Right renal pelvis (tissue), 4 donors: ENCODE results near the gene PPA1. TPM values are rescaled to one million over a fixed set of nuclear protein-coding genes. Genes with fewer than 3 reads are reported as not detected.
"Not testable (repeated sequence)": the region's sequence is repeated elsewhere in the genome, so short reads cannot be mapped to it uniquely, and the experiment has no call there.

Experiments
- DNase-seq, 4 donors: peaks; one replicate each; pipeline ENCODE4 v3.0.0-alpha.2; 2013; ENCODE audit warnings: low read depth in 4 of 4, low spot score in 3 of 4, missing footprints in 1 of 4
- polyA plus RNA-seq, 4 donors: library from polyadenylated mRNA; unstranded; fragments of 120-200 nt; gene quantifications; one replicate each; pipeline ENCODE4 v1.2.1, GENCODE V29; 2013; ENCODE audit not compliant: insufficient read length in 4 of 4

Gene PPA1
- polyA plus RNA-seq, 4 donors, result 90.4 to 108 (median 102) TPM

DNA sequence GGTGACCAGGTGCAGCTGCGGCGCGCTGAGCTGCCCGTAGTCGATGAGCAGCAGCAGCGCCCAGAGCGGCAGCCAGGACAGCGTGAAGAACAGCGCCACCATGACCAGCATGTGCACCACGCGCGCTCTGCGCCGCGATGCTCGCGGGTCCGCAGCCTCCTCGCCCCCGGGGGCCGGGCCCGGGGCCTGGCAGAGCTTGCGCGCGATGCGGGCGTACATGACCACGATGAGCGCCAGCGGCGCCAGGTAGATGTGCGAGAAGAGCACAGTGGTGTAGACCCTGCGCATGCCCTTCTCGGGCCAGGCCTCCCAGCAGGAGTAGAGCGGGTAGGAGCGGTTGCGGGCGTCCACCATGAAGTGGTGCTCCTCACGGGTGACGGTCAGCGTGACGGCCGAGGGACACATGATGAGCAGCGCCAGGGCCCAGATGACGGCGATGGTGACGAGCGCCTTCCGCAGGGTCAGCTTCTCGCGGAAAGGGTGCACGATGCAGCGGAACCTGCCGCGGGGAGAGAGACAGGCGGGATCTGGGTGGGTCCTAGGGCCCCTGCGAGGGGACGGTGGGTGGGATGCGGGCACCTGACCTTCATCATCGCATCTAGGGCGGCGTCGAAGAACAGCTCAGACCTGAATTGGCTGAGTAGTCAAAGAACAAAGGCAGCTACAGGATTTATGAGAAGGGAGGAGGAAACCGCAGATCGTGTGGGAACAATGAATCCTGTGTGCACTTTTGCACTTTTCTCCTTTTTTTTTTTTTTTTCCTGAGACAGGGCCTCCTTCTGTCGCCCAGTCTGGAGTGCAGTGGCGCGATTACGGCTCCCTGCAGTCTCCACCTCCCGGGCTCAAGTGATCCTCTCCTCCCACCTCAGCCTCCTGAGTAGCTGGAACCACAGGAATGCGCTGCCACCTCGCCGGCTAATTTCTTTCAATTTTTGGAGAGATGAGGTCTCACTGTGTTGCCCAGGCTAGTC lies 22.4 kb upstream of the PPA1 start:
- no peak for DNase-seq

DNA sequence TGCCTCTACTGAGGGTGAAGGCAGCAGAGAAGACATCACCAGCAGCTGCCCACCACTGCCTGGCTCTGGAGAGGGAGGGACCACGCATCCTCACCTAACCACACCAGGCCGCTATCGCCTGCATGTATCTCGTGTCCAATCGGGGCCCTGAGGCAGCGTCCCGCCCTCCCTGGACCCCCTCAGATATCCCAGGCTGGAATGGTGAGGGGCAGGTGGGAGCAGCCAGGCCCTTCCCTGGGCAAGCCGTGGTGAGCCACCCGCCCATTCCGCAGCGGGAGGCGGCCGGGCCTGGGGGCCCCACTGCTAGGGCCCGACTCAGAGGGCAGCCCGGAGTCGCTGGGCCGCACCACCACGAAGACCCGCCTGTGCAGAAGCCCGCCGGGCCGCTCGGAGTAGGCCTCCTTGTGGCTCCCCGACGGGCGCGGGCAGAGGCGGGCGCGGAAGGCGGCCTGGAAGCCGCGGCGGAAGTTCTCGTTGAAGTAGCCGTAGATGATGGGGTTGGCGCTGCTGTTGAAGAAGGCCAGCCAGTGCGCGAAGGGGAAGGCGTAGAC lies 21.6 kb upstream of the PPA1 start:
- DNase-seq, result no peak

DNA sequence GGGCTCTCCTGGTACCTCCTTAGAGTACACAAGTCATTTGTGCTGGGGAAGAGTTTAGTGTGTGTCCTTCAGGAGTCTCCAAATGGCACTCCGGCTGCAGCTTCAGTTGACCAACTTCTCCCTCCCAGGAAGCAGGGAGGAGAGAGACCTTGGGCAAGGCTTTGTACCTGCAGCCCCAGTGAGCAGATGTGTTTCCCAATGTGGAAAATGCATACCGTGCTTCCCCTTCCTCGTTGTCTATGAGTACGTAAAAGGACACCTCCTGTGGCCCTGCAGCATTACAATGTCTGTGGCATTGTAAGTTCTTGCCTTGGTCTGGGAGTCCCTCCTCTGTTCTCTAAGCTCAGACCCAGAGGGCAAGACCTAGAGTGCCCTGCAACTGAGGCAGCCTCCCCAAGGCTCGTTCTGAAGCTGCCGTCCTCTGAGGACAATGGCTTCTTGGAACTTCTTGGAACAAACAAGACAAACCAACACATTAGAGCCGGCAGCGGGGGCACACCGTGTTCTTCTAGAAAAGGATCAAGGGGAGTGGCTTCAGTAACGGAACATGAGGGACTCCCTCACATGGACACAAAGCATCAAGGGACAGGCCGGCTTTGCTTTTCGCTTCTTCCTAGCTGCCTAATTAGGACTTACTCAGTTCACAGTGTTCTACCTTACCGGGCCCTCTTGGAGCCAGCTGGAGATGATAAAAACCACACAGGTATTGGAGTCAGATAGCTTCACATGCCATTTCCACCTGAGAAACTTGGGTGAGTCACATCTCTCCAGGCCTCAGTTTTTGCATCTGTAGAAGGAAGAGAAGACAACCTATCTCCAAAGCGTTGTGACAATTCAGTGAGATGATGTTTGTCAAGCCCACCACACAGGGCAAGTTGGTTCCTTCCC lies 20.9 kb upstream of the PPA1 start:
- DNase-seq, result no peak

DNA sequence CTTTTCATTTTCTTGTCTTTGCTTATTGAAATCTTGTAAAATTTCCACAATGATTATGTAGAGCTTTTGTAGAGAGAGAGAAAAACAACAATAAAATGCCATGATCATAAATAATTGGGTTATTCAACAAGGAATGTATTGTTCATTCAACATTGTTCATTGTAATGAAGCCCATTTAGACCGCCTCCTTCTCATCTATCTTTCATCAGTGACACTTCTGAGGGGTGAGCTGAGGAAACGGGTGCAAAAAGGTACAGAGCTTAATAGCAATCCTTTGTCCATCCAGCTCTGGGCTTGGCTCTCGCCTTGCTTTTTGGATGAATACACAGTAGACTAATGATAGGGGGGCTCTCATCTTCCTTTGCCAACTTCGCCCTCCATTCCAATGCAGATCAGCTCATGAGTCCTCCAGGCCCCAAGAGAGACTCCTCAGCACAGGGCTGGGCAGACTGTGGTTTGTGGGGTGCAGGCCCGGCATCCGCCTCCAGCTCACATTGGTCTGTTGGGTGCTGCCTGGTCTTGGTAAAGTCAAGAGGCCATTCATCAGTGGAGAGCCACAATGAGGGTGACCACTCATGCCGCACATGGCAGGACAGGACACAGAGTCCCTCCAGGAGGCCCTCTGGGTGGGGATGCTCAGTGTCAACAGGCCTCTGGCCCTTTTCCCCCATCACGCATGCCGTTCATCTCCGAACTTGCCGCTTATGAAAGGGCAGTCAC lies 17.9 kb upstream of the PPA1 start:
- no peak for DNase-seq

DNA sequence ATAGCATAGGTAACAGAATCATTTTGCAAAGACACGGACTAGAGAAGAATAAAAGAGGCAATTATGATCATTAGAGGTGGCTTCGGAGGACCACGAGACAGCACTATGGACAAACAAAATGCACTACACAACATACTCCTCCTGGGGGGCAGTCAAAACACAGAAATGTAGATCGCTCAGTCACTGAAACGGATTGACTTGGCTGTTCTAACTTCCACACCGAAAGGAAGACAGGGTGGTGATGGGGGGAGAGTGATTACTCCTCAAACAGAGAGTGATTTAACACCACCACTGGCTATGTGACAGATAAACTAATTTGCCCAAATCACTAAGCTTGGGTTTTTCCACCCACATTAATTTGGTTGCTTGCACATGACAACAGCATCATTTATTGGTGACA lies 14.1 kb upstream of the PPA1 start:
- no peak for DNase-seq

DNA sequence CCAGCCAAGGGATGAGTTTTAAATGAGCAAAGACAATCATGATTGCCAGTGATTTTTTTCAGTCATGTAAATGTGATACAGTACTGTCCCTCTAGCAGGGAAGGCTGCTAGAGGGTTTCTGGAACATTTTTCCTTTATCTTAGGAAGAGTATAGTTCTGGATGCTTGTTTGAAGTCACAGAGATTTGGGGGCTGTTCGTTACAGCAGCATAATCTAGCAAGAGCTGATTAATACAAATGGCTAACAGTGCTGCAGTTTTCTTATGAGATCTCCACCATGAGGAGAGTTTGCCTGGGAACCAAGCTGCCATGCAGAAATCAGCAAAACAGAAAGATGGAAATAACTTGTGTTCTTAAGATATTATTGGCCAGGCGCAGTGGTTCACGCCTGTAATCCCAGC lies 7.9 kb upstream of the PPA1 start:
- no peak for DNase-seq

DNA sequence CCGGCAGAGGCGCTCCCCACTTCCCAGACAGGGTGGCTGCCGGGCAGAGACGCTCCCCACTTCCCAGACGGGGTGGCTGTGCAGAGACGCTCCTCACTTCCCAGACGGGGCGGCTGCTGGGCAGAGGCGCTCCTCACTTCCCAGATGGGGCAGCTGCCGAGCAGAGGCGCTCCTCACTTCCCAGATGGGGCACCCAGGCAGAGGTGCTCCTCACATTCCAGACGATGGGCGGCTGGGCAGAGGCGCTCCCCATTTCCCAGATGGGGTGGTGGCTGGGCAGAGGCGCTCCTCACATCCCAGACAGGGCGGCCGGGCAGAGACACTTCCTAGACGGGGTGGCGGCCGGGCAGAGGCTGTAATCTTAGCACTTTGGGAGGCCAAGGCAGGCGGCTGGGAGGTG lies 6.8 kb upstream of the PPA1 start:
- not testable (repeated sequence) for DNase-seq

DNA sequence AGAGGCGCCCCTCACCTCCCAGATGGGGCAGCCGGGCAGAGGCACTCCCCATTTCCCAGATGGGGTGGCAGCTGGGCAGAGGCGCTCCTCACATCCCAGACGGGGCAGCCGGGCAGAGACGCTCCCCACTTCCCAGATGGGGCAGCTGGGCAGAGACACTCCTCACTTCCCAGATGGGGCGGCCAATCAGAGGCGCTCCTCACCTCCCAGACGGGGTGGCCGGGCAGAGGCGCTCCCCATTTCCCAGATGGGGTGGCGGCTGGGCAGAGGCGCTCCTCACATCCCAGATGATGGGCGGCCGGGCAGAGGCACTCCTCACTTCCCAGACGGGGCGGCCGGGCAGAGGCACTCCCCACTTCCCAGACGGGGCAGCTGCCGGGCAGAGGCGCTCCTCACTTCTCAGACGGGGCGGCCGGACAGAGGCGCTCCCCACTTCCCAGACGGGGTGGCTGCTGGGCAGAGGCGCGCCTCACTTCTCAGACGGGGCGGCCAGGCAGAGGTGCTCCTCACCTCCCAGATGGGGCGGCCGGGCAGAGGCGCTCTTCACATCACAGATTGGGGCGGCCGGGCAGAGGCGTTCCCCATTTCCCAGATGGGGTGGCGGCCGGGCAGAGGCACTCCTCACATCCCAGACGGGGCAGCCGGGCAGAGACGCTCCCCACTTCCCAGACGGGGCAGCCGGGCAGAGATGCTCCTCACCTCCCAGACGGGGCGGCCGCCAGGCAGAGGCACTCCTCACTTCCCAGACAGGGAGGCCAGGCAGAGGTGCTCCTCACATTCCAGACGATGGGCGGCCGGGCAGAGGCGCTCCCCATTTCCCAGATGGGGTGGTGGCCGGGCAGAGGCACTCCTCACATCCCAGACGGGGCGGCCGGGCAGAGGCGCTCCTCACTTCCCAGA lies 6.1 kb upstream of the PPA1 start:
- DNase-seq, result not testable (repeated sequence)

DNA sequence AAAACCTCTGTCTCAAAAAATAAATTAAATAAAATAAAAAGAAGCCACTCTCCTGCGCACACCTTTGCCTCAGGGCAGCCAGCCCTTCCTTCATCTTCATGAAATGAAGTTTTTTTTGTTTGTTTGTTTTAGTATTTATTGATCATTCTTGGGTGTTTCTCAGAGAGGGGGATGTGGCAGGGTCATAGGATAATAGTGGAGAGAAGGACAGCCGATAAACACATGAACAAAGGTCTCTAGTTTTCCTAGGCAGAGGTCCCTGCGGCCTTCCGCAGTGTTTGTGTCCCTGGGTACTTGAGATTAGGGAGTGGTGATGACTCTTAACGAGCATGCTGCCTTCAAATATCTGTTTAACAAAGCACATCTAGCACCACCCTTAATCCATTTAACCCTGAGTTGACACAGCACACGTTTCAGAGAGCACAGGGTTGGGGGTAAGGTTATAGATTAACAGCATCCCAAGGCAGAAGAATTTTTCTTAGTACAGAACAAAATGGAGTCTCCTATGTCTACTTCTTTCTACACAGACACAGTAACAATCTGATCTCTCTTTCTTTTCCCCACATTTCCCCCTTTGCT lies 4.8 kb upstream of the PPA1 start:
- not testable (repeated sequence) for DNase-seq

DNA sequence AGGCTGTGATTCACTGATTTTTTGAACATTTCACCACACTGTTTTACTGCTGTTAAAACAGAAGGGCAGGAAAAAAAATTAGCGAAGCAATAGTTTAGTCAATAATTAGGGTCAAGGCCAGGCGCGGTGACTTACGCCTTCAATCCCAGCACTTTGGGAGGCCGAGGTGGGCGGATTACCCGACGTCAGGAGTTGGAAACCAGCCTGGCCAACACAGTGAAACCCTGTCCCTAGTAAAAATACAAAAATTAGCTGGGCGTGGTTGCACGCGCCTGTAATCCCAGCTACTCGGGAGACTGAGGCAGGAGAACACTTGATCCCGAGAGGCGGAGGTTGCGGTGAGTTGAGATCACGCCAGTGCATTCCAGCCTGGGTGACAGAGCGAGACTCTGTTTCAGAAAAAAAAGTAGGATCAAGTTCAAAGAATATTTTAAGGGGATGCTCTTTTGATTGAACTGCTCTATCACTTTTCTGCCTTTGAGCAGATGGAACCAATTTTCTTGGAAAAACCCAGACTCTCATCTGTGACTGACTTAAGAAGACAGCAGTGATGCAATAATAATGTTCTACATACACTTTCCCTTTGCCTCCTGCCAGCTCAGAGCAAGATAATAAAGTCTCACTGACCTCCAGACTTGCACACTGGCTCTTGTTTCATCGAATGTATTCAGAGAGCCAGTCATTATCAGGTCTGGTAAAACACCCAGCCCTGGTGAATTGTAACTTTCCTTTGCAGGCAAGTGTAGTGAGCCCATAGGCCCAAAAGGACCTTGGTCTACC lies 1.6 kb upstream of the PPA1 start:
- DNase-seq, result no peak

DNA sequence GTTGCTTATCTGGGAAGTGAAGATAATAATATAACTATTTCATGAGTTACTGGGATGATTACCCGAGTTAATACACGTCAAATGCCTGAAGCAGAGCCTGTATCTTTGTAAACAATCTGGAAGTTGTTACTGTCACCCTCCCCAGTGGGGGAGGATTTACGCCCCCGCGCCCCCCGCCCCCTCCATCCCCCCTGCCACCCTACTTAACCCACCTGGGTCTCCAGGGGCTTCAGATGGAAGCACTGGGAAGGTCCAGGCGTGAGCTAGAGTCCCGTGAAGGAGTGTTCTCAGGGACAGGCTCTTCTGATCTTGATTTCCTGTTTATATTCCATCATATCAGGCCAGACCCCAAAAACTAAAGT lies 691 bp upstream of the PPA1 start:
- no peak for DNase-seq

DNA sequence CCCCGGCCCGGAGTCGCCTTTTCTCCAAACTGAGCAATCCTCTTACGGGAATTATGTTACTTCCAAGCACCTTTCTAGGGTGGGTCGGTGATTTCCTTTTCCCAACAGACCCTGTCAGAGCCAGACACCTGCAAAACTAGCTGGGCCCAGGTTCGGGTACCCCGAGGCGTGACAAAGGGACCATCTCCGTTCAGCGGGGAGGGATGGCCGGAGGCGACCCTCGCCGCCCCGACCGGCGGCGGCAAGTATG lies 445 bp downstream of the PPA1 start:
- DNase-seq, result no peak

DNA sequence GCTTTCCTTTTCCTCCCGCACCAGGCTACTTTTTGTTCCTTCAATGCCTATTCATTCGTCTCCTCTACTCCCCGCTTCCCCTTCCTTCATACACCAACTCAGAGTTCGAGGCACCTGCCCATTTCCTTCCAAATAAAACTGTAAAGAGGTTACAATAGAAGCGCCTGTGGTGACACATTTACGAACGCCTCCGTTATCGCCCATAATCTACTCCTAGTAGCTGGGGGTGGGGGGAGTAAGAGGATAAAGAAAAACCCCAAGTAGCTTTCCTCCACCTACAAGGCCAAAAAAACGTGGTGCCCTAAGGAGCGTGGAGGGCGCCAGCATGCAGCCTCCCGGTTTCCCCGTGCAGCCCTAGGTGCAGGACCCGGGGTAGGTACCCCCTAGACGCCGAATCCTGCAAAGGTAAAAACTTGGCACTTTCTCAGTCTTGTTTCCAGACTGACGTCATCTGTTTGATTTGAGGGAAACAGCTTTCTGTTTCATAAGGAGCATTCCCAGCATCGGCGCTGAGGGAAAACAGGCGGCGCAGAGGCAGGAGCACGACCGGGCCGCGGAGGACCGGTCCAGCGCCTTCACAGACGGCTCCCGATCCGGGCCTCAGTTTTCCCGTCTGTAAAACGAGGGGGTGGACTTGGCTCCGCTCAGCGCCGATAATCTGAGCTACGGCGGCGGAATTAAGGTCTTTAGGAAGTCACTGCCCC lies 922 bp downstream of the PPA1 start:
- peak in 1 of 4 donors; percentile 39 for DNase-seq

DNA sequence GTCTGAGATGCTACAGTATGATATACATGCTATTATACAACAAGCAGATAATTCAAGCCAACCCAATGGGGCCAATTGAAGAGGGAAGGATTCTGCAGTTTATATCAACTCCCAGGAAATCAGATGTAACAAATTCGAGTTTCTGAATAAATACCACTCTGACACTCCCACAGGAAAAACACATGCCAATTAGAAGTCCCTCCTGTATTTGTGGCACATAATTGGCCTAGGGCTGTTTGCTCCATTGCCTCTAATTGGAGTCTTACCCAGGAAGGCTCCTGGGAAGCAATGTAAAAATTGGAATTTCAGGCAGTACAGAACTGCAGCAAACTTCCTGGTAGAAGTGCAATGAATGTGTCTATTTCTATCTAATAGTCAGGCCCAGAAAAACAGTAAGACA lies 4.7 kb downstream of the PPA1 start:
- no peak for DNase-seq

DNA sequence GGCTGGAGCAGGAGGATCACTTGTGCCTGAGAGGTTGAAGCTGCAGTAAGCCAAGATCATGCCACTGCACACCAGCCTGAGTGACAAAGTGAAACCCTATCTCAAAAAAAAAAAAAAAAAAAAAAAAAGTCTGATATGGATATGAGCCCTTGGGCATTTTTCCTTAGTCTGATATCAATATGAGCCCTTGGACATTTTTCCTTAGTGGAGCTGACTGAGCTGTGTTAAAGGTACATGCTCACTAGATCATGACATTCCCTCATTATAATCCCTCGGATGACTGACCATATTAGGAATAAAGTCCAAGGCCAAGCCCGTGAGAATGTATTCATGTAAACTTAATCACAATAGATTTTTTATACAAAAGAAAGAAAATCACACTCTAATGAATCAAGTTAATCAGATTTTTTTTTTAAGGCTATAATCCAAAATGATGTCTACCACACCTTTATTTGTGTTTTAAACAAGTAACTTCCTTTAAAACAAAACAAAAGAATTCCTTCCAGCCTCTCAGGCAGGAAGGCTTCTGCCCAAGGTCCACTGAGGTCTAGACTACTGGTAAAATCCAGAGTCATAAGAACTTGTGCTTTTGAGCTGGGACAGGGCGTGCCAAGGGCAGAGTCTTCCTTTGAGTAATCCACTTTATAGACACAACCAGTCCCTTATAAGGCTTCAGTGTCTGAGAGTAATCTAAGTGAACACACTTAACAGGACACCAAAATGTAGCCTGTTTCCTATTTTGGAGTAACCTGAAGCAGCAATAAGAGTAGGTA lies 5.5 kb downstream of the PPA1 start:
- DNase-seq, result no peak

DNA sequence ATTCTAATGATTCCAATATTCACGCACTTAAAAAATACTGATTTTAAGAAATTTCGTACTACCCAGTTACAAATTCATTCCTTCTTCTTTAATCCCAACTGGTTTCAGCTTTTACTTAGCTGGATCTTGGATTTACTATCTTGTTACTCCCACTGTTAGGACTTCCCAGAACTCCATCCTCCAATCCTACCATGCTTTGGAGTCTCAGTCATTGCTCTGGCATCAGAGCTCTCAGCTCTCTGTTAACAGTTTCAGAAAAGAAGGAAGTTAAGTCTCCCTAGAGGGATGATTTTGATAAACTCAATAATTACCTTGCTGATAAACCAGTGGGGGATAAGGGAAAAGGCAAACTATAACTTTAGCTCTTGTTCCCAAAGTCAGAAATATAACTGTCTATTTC lies 9.5 kb downstream of the PPA1 start:
- no peak for DNase-seq

DNA sequence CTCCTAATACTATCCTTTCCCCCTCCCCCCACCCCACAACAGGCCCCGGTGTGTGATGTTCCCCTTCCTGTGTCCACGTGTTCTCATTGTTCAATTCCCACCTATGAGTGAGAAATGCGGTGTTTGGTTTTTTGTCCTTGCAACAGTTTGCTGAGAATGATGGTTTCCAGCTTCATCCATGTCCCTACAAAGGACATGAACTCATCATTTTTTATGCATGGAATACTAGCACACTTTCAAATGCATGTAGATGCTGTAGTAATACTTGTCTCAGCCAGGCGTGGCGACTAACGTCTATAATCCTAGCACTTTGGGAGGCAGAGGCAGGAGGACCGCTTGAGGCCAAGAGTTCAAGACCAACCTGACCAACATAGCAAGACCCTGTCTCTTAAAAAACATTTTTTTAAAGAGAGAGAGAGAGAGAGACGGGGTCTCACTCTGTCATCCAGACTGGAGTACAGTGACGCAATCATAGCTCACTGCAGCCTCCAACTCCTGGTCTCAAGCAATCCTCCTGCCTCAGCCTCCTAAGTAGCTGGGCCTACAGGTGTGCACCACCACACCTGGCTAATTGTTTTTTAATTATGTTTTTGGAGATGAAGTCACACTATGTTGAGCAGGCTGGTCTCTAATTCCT lies 10.3 kb downstream of the PPA1 start:
- DNase-seq, result not testable (repeated sequence)
